Thyroid gland (tissue), 4 donors: ENCODE results near the gene TGFB1. TPM values are rescaled to one million over a fixed set of nuclear protein-coding genes. Genes with fewer than 3 reads are reported as not detected.
"Not testable (repeated sequence)": the region's sequence is repeated elsewhere in the genome, so short reads cannot be mapped to it uniquely, and the experiment has no call there.

Experiments
- DNase-seq, 2 donors: peaks; one replicate each; pipeline ENCODE4 v3.0.0-alpha.2; 2019
- H3K27ac ChIP-seq, 3 donors: fragments of 200-600 bp; sonication (generic); 1 replicate in 2 of 3; 2 replicates in 1 of 3; pipeline ENCODE4 v1.5.1; 2016 to 2019; ENCODE audit warnings: mild to moderate bottlenecking in 1 of 3, moderate library complexity in 1 of 3
- H3K27me3 ChIP-seq: fragments of 200-600 bp; sonication (generic); one replicate; pipeline ENCODE4 v1.5.1; 2019
- H3K36me3 ChIP-seq, 2 donors: fragments of 200-600 bp; sonication (generic); one replicate each; pipeline ENCODE4 v1.5.1; 2016 to 2019
- H3K4me1 ChIP-seq, 2 donors: fragments of 200-600 bp; sonication (generic); one replicate each; pipeline ENCODE4 v1.5.1; 2017 to 2019
- H3K4me3 ChIP-seq, 3 donors: fragments of 200-600 bp; sonication (generic); replicated peaks in 1 of 3; 1 replicate in 2 of 3; 2 replicates in 1 of 3; pipeline ENCODE4 v1.5.1; 2016; ENCODE audit warnings: mild to moderate bottlenecking in 1 of 3
- H3K9me3 ChIP-seq: fragments of 200-600 bp; sonication (generic); one replicate; pipeline ENCODE4 v1.5.1; 2017
- CTCF ChIP-seq, 6 experiments: fragments of 200-600 bp in 3 of 6; fragments of 450-650 bp in 3 of 6; sonication (generic) in 3 of 6; IDR thresholded peaks; one replicate each; pipeline ENCODE4 v1.5.1; 2016 to 2019; ENCODE audit warnings: antibody characterized with exemption in 6 of 6, mild to moderate bottlenecking in 2 of 6, inconsistent platforms in 1 of 6, moderate library complexity in 1 of 6
- POLR2A ChIP-seq, 2 donors: fragments of 450-650 bp; IDR thresholded peaks; one replicate each; pipeline ENCODE4 v1.6.1; 2017; ENCODE audit warnings: antibody characterized with exemption in 2 of 2, mild to moderate bottlenecking in 2 of 2, moderate library complexity in 1 of 2
- WGBS, 2 donors: methylation state at CpG; one replicate each; pipeline ENCODE4 v1.1.5; 2017; 5-methylcytosine and 5-hydroxymethylcytosine counted together
- intact Hi-C: fragments of 100-400 bp; cut with DNase I; formaldehyde crosslinking; loops from one replicate; pipeline ENCODE4 v1.15.1; 2023
- total RNA-seq, 4 donors: library from RNA; depleted of rRNA; stranded (reverse); fragments of >200 nt; gene quantifications; one replicate each; pipeline ENCODE4 v1.2.3, GENCODE V29; 2016

TGFB1 gene
- total RNA-seq, 4 donors from 2014 or later = 9.6 to 13.7 (median 11.0) TPM

GRCh38 chr19:41298348-41298964 is 55.3 kb downstream of the TGFB1 start:
- H3K4me1 ChIP-seq = peaks cover 23 to 51% of the 10 kb centered on the region in 2 donors
- 30 to 31% methylated on average over 4 of the region's 4 CpGs for WGBS, 2 donors
- H3K27ac ChIP-seq = peak overlapping the region; percentile 37 to 73 (median 63)
- no peaks in the 10 kb centered on the region for H3K27me3 ChIP-seq
- peaks cover 47 to 65% of the 10 kb centered on the region in 2 donors for H3K36me3 ChIP-seq
- intact Hi-C loops = no loop called here
- DNase-seq = peak; percentile 50 to 58
- H3K4me3 ChIP-seq = no peak overlapping the region
- H3K9me3 ChIP-seq = no peaks in the 10 kb centered on the region
- TF ChIP-seq CTCF (IDR thresholded peaks at IDR 0.05) = no peak
- no peak for TF ChIP-seq POLR2A (IDR thresholded peaks at IDR 0.05)

- no peak for DNase-seq
- intact Hi-C loops = no loop called here
- Histone ChIP-seq H3K27me3 (no peaks in the 10 kb centered on the region), H3K9me3 (no peaks in the 10 kb centered on the region), H3K4me1 (peaks cover 23 to 51% of the 10 kb centered on the region in 2 donors), H3K36me3 (peaks cover 49 to 65% of the 10 kb centered on the region in 2 donors), H3K27ac (peak overlapping the region; percentile 37 to 73 (median 63)), H3K4me3 (no peak overlapping the region)
- no peak for TF ChIP-seq CTCF (IDR thresholded peaks at IDR 0.05)
- no peak for TF ChIP-seq POLR2A (IDR thresholded peaks at IDR 0.05)
- 76 to 80% methylated on average over 7 of the region's 7 CpGs for WGBS, 2 donors
These were observed 55.9 kb downstream of the TGFB1 start for GRCh38 chr19:41297628-41298347.

GRCh38 chr19:41296433-41296871 is 57.3 kb downstream of the TGFB1 start:
- Histone ChIP-seq H3K9me3 (no peaks in the 10 kb centered on the region), H3K4me3 (no peak overlapping the region), H3K36me3 (peaks cover 52 to 69% of the 10 kb centered on the region in 2 donors), H3K4me1 (peaks cover 23 to 51% of the 10 kb centered on the region in 2 donors), H3K27me3 (no peaks in the 10 kb centered on the region), H3K27ac (peak overlapping the region in 2 of 3 donors; percentile 63 to 73)
- no peak for DNase-seq
- intact Hi-C loops = no loop called here
- 58 to 70% methylated on average over 2 of the region's 2 CpGs for WGBS, 2 donors
- no peak for TF ChIP-seq POLR2A (IDR thresholded peaks at IDR 0.05)
- TF ChIP-seq CTCF (IDR thresholded peaks at IDR 0.05) = no peak

GRCh38 chr19:41295499-41295898 is 58.2 kb downstream of the TGFB1 start:
- no peak for DNase-seq
- peak overlapping the region in 1 of 3 donors; percentile 73 for H3K27ac ChIP-seq
- H3K36me3 ChIP-seq = peaks cover 54 to 68% of the 10 kb centered on the region in 2 donors
- intact Hi-C loops = no loop called here
- peaks cover 23 to 46% of the 10 kb centered on the region in 2 donors for H3K4me1 ChIP-seq
- no peak for TF ChIP-seq CTCF (IDR thresholded peaks at IDR 0.05)
- no peak for TF ChIP-seq POLR2A (IDR thresholded peaks at IDR 0.05)
- H3K9me3 ChIP-seq = no peaks in the 10 kb centered on the region
- no peak overlapping the region for H3K4me3 ChIP-seq
- H3K27me3 ChIP-seq = no peaks in the 10 kb centered on the region
- 79 to 88% methylated on average over 6 of the region's 6 CpGs for WGBS, 2 donors

- Histone ChIP-seq H3K4me1 (peaks cover 17 to 35% of the 10 kb centered on the region in 2 donors), H3K36me3 (peaks cover 64 to 73% of the 10 kb centered on the region in 2 donors), H3K4me3 (no peak overlapping the region), H3K27me3 (no peaks in the 10 kb centered on the region), H3K27ac (no peak overlapping the region), H3K9me3 (no peaks in the 10 kb centered on the region)
- TF ChIP-seq CTCF (IDR thresholded peaks at IDR 0.05) (no peak), POLR2A (IDR thresholded peaks at IDR 0.05) (no peak)
- intact Hi-C loops = no loop called here
- 96 to 99% methylated on average over 10 of the region's 10 CpGs for WGBS, 2 donors
- no peak for DNase-seq
These were observed 59.3 kb downstream of the TGFB1 start for GRCh38 chr19:41294393-41294792.

GRCh38 chr19:41289814-41290213 is 63.9 kb downstream of the TGFB1 start:
- peaks cover 63 to 71% of the 10 kb centered on the region in 2 donors for H3K36me3 ChIP-seq
- H3K4me3 ChIP-seq, H3K4me1 ChIP-seq, H3K27ac ChIP-seq, intact Hi-C loops, DNase-seq, H3K27me3 ChIP-seq, H3K9me3 ChIP-seq: not testable (repeated sequence)
- whole genome bisulfite sequencing, 2 donors = 97 to 98% methylated on average over 8 of the region's 8 CpGs
